ENCODE results near the gene CYSTM1. TPM values are rescaled to one million over a fixed set of nuclear protein-coding genes. Genes with fewer than 3 reads are reported as not detected.

Gene CYSTM1
- total and polyA plus RNA-seq, 2 donors (not counting 3 experiments of a cell fraction or from before 2014, with no cell fraction given): 28.9 to 41.5 TPM

DNA sequence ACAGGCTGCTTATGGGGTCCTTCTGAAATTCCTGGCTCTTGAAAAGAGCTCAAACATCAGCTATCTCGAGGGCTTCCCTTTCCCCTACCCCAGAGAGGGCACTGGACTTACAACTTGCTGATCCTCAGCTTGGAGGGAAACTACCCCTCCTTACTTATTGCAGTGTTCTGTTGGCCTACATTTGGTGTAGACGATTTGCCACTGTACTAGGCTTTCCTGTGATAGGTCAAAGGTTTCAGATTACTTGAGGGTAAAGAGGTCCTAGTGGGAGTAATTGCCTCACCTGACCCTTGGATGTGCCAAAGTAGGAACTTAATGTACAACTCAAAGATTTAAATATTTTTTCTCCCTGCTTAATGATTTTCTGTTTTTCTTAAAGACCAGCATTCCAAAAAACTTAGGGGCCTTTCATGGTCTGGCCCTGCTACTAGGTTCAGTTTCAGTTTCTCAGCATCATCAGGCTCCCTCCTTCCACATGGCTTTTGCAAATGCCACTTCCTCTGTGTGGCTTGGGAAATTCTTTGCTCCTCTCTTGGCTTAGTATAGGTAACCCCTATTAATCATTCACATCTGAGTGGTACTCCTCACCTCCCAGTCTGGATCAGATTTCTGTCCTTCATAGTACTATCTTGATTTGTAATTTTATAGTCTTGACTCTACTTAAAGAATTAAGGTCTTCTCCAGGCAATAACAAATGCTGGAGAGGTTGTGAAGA lies 32.4 kb downstream of the CYSTM1 start:
- H3K9me3 ChIP-seq (replicated peaks; ENCODE audit: control insufficient read depth, insufficient read depth, low read length): no peaks in the 10 kb centered on the region
- no peak overlapping the region for H3K27ac ChIP-seq (ENCODE audit: insufficient read depth, low read depth, low read length)
- dilution Hi-C loops (cut with MboI; ENCODE audit: extremely low pct_ligation_motif_present, low sequenced_read_pairs): no loop called here
- BruUV-seq (replicated peaks): no TSS peak
- no peaks in the 10 kb centered on the region for H3K27me3 ChIP-seq (ENCODE audit: control insufficient read depth in 2 of 2, insufficient read depth in 2 of 2, low read length in 2 of 2)
- POLR2A ChIA-PET: no interaction called here
- no peaks in the 10 kb centered on the region for H4K20me1 ChIP-seq (replicated peaks; ENCODE audit: control insufficient read depth, extremely low read depth, insufficient read depth, low read length)
- H3K36me3 ChIP-seq (ENCODE audit: control insufficient read depth in 2 of 2, extremely low read depth in 1 of 2, insufficient read depth in 2 of 2, low read length in 2 of 2): no peaks in the 10 kb centered on the region
- TF ChIP-seq, protein P1, sequence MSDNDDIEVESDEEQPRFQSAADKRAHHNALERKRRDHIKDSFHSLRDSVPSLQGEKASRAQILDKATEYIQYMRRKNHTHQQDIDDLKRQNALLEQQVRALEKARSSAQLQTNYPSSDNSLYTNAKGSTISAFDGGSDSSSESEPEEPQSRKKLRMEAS (IDR thresholded peaks at IDR 0.05; ENCODE audit: insufficient read depth, insufficient read length): no peak
- TF ChIP-seq JUN (IDR thresholded peaks at IDR 0.05; ENCODE audit: borderline replicate concordance, insufficient read depth, insufficient read length, low read depth) (no peak), POLR2AphosphoS5 (IDR thresholded peaks at IDR 0.05; ENCODE audit: insufficient read depth, low read depth, low read length) (no peak), GATA2 (IDR thresholded peaks at IDR 0.05; ENCODE audit: insufficient read depth, insufficient read length, low read depth, low read length) (no peak), MYC (IDR thresholded peaks at IDR 0.05; ENCODE audit: low read depth, low read length) (no peak), POLR2A (IDR thresholded peaks at IDR 0.05; ENCODE audit: low read depth, low read length) (no peak), EZH2 (IDR thresholded peaks at IDR 0.05; ENCODE audit: borderline replicate concordance, low read depth, low read length, severe bottlenecking) (no peak), FOS (IDR thresholded peaks at IDR 0.05; ENCODE audit: borderline replicate concordance, insufficient read depth, low read length) (no peak)
- TF ChIP-seq, protein P2, sequence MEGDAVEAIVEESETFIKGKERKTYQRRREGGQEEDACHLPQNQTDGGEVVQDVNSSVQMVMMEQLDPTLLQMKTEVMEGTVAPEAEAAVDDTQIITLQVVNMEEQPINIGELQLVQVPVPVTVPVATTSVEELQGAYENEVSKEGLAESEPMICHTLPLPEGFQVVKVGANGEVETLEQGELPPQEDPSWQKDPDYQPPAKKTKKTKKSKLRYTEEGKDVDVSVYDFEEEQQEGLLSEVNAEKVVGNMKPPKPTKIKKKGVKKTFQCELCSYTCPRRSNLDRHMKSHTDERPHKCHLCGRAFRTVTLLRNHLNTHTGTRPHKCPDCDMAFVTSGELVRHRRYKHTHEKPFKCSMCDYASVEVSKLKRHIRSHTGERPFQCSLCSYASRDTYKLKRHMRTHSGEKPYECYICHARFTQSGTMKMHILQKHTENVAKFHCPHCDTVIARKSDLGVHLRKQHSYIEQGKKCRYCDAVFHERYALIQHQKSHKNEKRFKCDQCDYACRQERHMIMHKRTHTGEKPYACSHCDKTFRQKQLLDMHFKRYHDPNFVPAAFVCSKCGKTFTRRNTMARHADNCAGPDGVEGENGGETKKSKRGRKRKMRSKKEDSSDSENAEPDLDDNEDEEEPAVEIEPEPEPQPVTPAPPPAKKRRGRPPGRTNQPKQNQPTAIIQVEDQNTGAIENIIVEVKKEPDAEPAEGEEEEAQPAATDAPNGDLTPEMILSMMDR (IDR thresholded peaks at IDR 0.05; ENCODE audit: extremely low read depth in 1 of 2, insufficient read depth in 1 of 2, low read depth in 1 of 2, low read length in 2 of 2): no peak
- H3K79me2 ChIP-seq (ENCODE audit: control insufficient read depth, insufficient read depth, low read length): no peaks in the 10 kb centered on the region
- DNase-seq (ENCODE audit: low read depth, low spot score) (no peak), FAIRE-seq (no peak)
- H3K9ac ChIP-seq (replicated peaks; ENCODE audit: extremely low read depth, insufficient read depth, low read length): no peak overlapping the region
- CTCF ChIA-PET: interaction anchor here (1.1 to 1.8 kb wide), 4 partner anchors 8 to 145 kb away, joined by 3 to 6 read pairs (median 4); no protein-coding TSS in a partner anchor
- no peak overlapping the region for H2AFZ ChIP-seq (ENCODE audit: low read depth, low read length)
- peaks cover 14% of the 10 kb centered on the region for H3K4me1 ChIP-seq (ENCODE audit: control insufficient read depth, extremely low read depth, insufficient read depth, low read length)
- intact Hi-C loops (cut with micrococcal nuclease): no loop called here
- no peaks in the 10 kb centered on the region for H3K9me1 ChIP-seq (replicated peaks; ENCODE audit: control insufficient read depth, extremely low read depth, insufficient read depth, low read length)
- no peak overlapping the region for H3K4me2 ChIP-seq (ENCODE audit: insufficient read depth, low read length)
- H3K4me3 ChIP-seq (replicated peaks in 1 of 3; ENCODE audit: insufficient read depth in 1 of 3, low read depth in 1 of 3, low read length in 3 of 3): no peak overlapping the region
